Rectal smooth muscle tissue (tissue), 1 donor: ENCODE data around the gene GAD2.
"Not testable (repeated sequence)": the region's sequence is repeated elsewhere in the genome, so short reads cannot be mapped to it uniquely, and the experiment has no call there.

ENCODE experiments used
- H3K27ac ChIP-seq: one replicate; pipeline ENCODE4 v1.7.0; 2013; ENCODE audit warnings: low read depth, low read length, inconsistent platforms
- H3K27me3 ChIP-seq: one replicate; pipeline ENCODE4 v1.7.0; 2013; ENCODE audit warnings: low read length; ENCODE audit not compliant: control insufficient read depth, insufficient read depth
- H3K36me3 ChIP-seq: one replicate; pipeline ENCODE4 v1.7.0; 2013; ENCODE audit warnings: low read length; ENCODE audit not compliant: control insufficient read depth, insufficient read depth
- H3K4me1 ChIP-seq: one replicate; pipeline ENCODE4 v1.7.0; 2013; ENCODE audit warnings: low read length; ENCODE audit not compliant: control insufficient read depth, insufficient read depth
- H3K4me3 ChIP-seq: one replicate; pipeline ENCODE4 v1.7.0; 2013; ENCODE audit warnings: low read length
- H3K9ac ChIP-seq: one replicate; pipeline ENCODE4 v1.7.0; 2013; ENCODE audit warnings: low read length

GAD2 gene

DNA sequence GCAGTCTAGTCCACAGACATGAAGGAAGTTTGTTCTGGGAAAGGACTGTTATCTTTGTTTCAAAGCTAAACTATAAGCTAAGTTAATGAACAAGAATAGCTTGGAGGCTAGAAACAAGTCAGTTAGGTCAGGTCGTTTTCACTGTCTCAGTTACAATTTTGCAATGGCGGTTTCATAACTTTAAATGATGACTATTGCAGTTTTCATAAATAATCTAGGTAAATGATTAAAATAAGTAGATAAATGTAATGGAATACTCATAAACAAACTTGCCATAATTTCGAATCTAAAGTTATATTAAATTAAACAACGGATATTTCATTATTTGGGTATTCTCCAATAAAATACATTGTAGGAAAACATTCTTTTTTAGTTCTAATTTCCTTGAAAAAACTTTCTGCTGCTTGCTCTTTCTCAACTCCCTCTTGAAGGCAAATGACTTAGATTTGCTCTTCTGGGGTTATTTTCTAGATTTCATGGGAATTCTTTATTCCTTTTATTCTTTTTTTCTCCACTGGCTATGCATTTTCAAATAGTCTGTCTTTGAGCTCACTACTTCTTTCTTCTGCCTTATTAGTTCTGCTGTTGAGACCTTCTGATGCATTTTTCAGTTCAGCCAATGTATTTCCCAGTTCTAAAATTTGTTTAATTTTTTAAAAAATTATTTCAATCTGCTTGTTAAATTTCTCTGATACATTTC lies 117.8 kb downstream of the GAD2 start:
- H3K4me1 ChIP-seq = no peaks in the 10 kb centered on the region
- H3K36me3 ChIP-seq = no peaks in the 10 kb centered on the region
- no peak overlapping the region for H3K4me3 ChIP-seq
- H3K9ac ChIP-seq = no peak overlapping the region
- H3K27ac ChIP-seq = no peak overlapping the region
- no peaks in the 10 kb centered on the region for H3K27me3 ChIP-seq

DNA sequence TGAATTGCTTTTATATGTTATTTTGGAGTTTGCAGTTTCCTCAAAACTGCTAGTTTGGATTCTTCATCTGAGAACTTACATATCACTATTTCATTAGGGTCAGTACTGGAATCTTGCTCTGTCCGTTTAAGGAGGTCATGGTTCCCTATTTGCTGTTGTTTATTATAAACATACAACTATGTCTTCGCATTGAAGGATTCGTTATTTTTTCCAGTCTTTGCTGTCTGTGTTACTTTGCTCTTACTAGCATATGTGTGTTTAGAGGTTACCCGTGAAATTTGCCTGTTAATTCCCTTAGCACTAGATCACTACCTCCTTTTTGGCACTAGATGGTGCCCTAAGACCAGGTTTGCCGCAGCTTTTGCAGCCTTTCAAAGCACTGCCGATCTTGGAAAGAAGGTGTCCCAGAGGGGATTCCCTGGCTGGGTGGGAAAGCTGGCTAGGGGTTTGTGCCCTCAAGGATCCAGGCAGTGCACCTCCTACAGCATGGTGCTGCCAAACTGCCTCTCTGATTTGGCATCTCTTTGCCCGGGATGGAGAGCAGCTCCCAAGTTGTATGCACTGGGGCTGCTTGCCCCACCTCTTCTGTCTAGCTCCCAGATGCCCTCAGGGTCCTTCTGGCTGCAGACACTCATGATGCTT lies 118.5 kb downstream of the GAD2 start:
- Histone ChIP-seq H3K4me3 (peak overlapping the region; percentile 58), H3K27ac (no peak overlapping the region), H3K27me3 (no peaks in the 10 kb centered on the region)

DNA sequence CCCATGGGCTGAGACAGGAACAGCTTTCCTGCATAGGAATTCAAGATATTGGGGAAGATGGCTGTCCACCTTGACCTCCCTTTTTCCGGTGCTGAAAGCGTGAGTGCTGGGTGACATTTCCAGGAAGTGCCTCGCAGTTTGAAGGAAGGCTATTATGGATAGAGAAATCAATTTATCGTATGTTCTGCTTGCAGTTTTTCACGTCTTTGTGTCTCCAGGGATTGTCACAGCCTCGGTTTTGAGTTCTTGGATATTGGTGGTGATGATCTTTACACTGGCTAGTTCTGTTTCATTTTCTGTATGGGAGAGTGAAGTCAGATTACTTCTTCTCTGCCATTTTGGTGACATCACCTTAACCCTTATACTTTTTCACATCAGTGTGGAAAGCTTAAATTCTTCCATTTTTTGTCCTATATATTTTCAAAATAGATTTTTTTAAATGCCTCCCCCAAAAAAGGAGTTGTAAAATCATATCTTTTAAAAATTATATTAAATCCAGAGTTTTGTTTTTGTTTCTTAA lies 119.1 kb downstream of the GAD2 start:
- Histone ChIP-seq H3K4me1 (no peaks in the 10 kb centered on the region), H3K36me3 (no peaks in the 10 kb centered on the region), H3K27ac (no peak overlapping the region), H3K4me3 (peak overlapping the region; percentile 58), H3K9ac (no peak overlapping the region), H3K27me3 (no peaks in the 10 kb centered on the region)

More for the DNA sequence above, 118.5 kb downstream of the GAD2 start:
- Histone ChIP-seq H3K4me1 (no peaks in the 10 kb centered on the region), H3K36me3 (no peaks in the 10 kb centered on the region), H3K9ac (no peak overlapping the region)

DNA sequence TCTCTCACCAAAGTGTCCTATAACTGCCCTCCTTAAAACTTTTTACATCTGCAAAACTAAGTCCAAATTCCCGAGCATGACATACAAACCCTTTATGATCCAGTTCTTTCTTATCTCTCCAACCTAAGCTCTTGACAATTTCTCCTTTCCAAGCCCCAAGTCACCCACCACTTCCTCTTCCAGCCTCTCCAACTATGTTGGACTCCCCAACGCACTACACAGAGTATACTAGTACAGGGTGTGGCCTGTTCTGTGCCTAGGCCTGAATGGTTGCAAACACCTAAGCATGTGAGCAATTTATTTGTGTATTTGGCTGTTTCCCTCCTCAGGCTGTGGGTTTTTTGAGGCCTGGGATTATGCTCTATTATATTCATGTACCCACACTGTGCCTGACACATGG lies 120.4 kb downstream of the GAD2 start:
- Histone ChIP-seq H3K4me3 (no peak overlapping the region), H3K27ac (no peak overlapping the region), H3K4me1 (no peaks in the 10 kb centered on the region), H3K36me3 (no peaks in the 10 kb centered on the region), H3K9ac (no peak overlapping the region), H3K27me3 (no peaks in the 10 kb centered on the region)

DNA sequence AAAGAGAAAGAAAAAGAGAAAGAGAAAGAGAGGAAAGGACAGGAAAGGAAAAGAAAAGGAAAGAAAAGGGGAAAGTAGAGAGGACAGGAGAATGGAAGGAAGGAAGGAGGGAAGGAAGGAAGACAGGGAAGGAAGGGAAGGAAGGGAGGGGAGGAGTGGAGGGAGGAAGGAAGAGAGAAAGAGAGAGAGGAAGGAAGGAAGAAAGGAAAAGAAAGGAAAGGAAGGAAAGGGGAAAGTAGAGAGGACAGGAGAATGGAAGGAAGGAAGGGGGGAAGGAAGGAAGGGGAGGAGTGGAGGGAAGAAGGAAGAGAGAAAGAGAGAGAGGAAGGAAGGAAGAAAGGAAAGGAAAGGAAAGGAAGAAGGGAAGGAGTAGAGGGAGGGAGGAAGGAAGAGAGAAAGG lies 125.1 kb downstream of the GAD2 start:
- no peaks in the 10 kb centered on the region for H3K4me1 ChIP-seq
- no peak overlapping the region for H3K9ac ChIP-seq
- H3K27ac ChIP-seq = no peak overlapping the region
- H3K36me3 ChIP-seq = no peaks in the 10 kb centered on the region
- no peak overlapping the region for H3K4me3 ChIP-seq
- H3K27me3 ChIP-seq = no peaks in the 10 kb centered on the region

DNA sequence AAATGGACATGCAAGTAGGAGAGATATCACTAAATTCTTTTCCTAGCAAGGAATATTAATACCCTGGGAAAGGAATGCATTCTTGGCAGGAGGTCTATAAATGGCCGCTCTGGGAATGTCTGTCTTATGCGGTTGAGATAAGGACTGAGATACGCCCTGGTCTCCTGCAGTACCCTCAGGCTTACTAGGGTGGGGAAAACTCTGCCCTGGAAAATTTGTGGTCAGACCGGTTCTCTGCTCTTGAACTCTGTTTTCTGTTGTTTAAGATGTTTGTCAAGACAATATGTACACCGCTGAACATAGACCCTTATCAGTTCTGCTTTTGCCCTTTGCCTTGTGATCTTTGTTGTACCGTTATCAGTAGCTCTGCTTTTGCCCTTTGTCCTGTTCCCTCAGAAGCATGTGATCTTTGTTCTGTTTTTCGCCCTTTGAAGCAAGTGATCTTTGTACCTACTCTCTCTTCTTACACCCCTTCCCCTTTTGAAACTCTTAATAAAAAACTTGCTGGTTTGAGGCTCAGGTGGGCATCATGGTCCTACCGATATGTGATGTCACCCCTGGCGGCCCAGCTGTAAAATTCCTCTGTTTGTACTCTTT lies 132.3 kb downstream of the GAD2 start:
- H3K4me3 ChIP-seq, H3K27me3 ChIP-seq, H3K4me1 ChIP-seq, H3K27ac ChIP-seq, H3K9ac ChIP-seq, H3K36me3 ChIP-seq: not testable (repeated sequence)
